PC-3 (cell line): ENCODE results near the gene LAIR1.
"Not testable (repeated sequence)": the region's sequence is repeated elsewhere in the genome, so short reads cannot be mapped to it uniquely, and the experiment has no call there.

Source experiments
- CTCF ChIP-seq: fragments of 300-600 bp; sonication (generic); conservative IDR thresholded peaks from 2 replicates; pipeline ENCODE4 v1.5.1; 2017; ENCODE audit warnings: antibody characterized with exemption, low read depth, mild to moderate bottlenecking, low read length
- EZH2 ChIP-seq: fragments of 300-600 bp; sonication (generic); IDR thresholded peaks from one replicate; pipeline ENCODE4 v1.6.1; 2017; ENCODE audit warnings: antibody characterized with exemption, mild to moderate bottlenecking, low read length; ENCODE audit not compliant: unreplicated experiment

GRCh38 chr19:54371453-54371852 is 6.7 kb upstream of the LAIR1 start:
- TF ChIP-seq CTCF, EZH2: not testable (repeated sequence)
